HEK293T (cell line): ENCODE measurements around the gene SIGMAR1.

ENCODE experiments used
- ARNT ChIP-seq: fragments of 450-650 bp; IDR thresholded peaks from 2 replicates; pipeline ENCODE4 v1.6.1; 2017; ENCODE audit warnings: mild to moderate bottlenecking
- BHLHE40 ChIP-seq: fragments of 450-650 bp; IDR thresholded peaks from 2 replicates; pipeline ENCODE4 v1.6.1; 2016; ENCODE audit warnings: mild to moderate bottlenecking, moderate library complexity, borderline replicate concordance
- CTBP1 ChIP-seq: fragments of 450-650 bp; IDR thresholded peaks from 2 replicates; pipeline ENCODE4 v1.6.1; 2016; ENCODE audit warnings: borderline replicate concordance
- ELF4 ChIP-seq: fragments of 450-650 bp; IDR thresholded peaks from 2 replicates; pipeline ENCODE4 v1.6.1; 2017; ENCODE audit warnings: antibody characterized with exemption
- FOXA1 ChIP-seq: fragments of 450-650 bp; IDR thresholded peaks from 2 replicates; pipeline ENCODE4 v1.6.1; 2016; ENCODE audit warnings: mild to moderate bottlenecking
- FOXK2 ChIP-seq: fragments of 450-650 bp; IDR thresholded peaks from 2 replicates; pipeline ENCODE4 v1.6.1; 2016; ENCODE audit warnings: mild to moderate bottlenecking
- FOXM1 ChIP-seq: fragments of 450-650 bp; IDR thresholded peaks from 2 replicates; pipeline ENCODE4 v1.6.1; 2017; ENCODE audit warnings: mild to moderate bottlenecking, borderline replicate concordance
- SUZ12 ChIP-seq: fragments of 450-650 bp; IDR thresholded peaks from 2 replicates; pipeline ENCODE4 v1.6.1; 2016; ENCODE audit warnings: mild to moderate bottlenecking
- TARDBP ChIP-seq: fragments of 450-650 bp; IDR thresholded peaks from 2 replicates; pipeline ENCODE4 v1.6.1; 2016
- ZNF384 ChIP-seq: fragments of 450-650 bp; IDR thresholded peaks from 2 replicates; pipeline ENCODE4 v1.6.1; 2016
- TF ChIP-seq, protein P1 (sequence below): fragments of 450-650 bp; IDR thresholded peaks from 2 replicates; pipeline ENCODE4 v1.6.1; 2016

DNA sequence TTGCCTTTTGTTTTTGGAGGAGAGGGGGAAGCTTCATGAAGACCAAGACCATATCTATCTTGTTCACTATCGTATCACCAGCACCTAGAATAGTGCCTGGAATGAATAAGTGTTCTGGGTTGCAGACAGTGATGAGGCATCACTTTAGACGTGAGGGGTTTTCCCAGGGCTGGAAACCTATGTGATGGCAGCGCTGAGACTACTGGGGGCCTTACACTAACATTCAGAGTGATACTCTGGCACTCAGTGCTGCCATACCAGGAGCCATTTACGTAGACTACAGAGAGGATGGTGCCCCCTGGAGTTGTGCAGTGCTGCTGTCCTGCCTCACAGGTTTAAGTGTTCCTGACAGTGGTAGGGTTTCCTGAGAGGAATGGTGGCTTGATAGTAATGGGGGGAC is 46.6 kb upstream of the SIGMAR1 start:
- TF ChIP-seq, protein P1, sequence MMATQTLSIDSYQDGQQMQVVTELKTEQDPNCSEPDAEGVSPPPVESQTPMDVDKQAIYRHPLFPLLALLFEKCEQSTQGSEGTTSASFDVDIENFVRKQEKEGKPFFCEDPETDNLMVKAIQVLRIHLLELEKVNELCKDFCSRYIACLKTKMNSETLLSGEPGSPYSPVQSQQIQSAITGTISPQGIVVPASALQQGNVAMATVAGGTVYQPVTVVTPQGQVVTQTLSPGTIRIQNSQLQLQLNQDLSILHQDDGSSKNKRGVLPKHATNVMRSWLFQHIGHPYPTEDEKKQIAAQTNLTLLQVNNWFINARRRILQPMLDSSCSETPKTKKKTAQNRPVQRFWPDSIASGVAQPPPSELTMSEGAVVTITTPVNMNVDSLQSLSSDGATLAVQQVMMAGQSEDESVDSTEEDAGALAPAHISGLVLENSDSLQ, result no peak
- TF ChIP-seq ELF4 (no peak), FOXK2 (no peak), CTBP1 (no peak), TARDBP (no peak), BHLHE40 (no peak), FOXA1 (no peak), SUZ12 (no peak), FOXM1 (no peak), ARNT (no peak), ZNF384 (no peak)
